GM10248 (cell line): ENCODE data around the gene ALX1.

Experiments used
- CTCF ChIA-PET: fragments of 300-600 bp; sonication (Branson Sonifier 250); formaldehyde crosslinking; extraction: SDS; loops from one replicate; lab custom pipeline; 2021; ENCODE audit warnings: antibody characterized with exemption; lab: Yijun Ruan, JAX
- POLR2A ChIA-PET: fragments of 350-650 bp; sonication (Branson Sonifier 250); formaldehyde crosslinking; extraction: SDS; loops from one replicate; lab custom pipeline; 2020; ENCODE audit warnings: antibody characterized with exemption; lab: Yijun Ruan, JAX
- DNase-seq: peaks from one replicate; pipeline ENCODE4 v3.0.0; 2012; ENCODE audit errors: extremely low spot score
- TF ChIP-seq, protein P1 (sequence below): IDR thresholded peaks from 2 replicates; pipeline ENCODE4 v1.5.1; 2012; ENCODE audit warnings: mild to moderate bottlenecking, low read depth; ENCODE audit errors: extremely low read depth, missing control alignments, control extremely low read depth

ALX1 gene

DNA sequence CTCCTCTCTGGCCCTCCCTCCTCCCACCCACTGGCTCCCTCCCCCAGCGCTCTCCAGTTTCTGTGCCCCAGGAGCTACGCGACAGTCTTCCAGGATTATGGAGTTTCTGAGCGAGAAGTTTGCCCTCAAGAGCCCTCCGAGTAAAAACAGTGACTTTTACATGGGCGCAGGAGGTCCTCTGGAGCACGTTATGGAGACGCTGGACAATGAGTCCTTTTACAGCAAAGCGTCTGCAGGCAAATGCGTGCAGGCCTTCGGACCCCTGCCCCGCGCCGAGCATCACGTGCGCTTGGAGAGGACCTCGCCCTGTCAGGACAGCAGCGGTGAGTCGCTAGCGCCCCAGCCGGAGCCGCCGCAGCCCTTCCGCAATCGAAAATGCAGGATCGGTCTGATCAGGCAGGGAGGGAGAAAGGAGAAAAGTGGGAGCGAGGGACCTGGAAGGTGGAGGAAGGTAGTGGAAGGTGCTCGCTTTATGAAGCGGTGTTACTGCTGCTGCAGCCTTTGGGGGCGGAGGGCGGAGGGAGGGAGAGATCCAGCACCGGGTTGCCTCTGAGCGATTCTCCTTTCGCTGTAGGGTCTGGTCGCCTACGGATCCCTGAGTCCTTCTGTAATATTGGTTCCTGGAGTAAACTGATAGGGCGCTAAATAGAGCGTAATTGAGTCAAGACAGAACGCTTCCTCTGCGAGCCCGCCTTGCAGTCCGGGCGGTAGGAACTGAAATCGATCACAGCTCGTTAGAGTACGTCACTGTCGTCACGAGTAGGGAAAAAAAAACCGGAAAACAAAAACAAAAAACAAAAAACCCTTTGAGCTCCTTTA, at the start of gene ALX1:
ALX1 (plus strand) TSS at position 56 of the 819 bp plus-strand sequence; CDS start at position 98, 42 bp downstream.
- TF ChIP-seq, protein P1, sequence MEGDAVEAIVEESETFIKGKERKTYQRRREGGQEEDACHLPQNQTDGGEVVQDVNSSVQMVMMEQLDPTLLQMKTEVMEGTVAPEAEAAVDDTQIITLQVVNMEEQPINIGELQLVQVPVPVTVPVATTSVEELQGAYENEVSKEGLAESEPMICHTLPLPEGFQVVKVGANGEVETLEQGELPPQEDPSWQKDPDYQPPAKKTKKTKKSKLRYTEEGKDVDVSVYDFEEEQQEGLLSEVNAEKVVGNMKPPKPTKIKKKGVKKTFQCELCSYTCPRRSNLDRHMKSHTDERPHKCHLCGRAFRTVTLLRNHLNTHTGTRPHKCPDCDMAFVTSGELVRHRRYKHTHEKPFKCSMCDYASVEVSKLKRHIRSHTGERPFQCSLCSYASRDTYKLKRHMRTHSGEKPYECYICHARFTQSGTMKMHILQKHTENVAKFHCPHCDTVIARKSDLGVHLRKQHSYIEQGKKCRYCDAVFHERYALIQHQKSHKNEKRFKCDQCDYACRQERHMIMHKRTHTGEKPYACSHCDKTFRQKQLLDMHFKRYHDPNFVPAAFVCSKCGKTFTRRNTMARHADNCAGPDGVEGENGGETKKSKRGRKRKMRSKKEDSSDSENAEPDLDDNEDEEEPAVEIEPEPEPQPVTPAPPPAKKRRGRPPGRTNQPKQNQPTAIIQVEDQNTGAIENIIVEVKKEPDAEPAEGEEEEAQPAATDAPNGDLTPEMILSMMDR = no peak
- CTCF ChIA-PET = no interaction called here
- peak; percentile 13 for DNase-seq
- POLR2A ChIA-PET = no interaction called here

DNA sequence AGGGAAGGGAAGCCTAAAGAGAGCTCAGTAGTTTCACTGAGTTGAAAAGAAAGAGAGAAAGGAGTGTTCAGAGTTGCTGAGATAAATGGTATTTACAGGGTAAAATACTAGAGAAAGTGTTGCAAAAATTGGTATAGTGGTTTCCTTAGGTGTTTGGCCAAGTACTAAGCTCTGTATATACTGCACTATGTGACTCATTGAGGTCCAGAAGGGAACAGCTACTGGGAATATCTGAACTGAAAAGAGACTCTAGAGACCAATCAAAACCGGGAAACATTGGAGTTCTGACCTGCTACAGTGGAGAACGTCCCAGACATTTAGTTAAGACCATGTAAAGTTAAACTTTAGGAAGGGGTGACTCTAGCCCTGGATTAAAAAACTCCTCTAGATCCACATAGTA, 42.7 kb upstream of the ALX1 start:
- DNase-seq = no peak
- POLR2A ChIA-PET = no interaction called here
- TF ChIP-seq, protein P1 = no peak
- CTCF ChIA-PET = interaction anchor here (1.5 kb wide), 1 partner anchor 23 kb away, joined by 3 read pairs; no protein-coding TSS in a partner anchor

DNA sequence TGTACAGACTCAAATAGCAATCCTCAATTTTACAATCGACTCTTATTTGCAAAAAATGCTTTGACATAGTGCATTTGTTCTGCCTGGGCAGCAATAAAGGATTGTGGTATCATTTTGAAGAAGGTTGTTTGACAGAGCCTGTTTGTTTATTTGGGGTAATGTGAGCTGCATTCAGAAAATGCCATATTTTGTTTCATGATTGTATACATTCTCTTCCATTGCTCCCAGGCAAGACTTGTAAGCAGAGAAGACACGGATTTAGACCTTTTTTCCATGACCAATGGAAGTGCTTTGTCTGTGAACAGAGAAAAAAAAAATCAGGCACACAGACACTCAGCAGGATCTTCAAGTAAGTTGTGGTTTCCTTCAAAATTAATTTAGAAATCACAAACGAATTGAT, 35.5 kb upstream of the ALX1 start:
- DNase-seq = no peak
- CTCF ChIA-PET = interaction anchor here (1.2 kb wide), 1 partner anchor 11 kb away, joined by 3 read pairs; no protein-coding TSS in a partner anchor
- TF ChIP-seq, protein P1 = no peak
- POLR2A ChIA-PET = no interaction called here

DNA sequence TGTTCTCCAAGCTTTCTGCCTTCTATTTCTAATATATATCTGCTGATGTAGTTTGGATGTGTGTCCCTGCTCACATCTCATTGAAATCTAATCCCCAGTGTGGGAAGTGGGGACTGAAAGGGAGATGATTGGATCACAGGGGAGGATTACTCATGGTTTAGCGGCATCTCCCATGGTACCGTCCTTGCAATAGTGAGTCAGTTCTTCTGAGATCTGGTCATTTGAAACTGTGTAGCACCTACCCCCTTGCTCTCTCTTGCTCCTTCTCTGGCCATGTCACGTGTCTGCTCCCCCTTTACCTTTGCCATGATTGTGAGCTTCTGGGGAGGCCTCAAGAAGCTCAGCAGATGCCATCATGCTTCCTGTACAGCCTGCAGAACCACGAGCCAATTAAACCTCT, 26.2 kb upstream of the ALX1 start:
- DNase-seq = no peak
- POLR2A ChIA-PET = no interaction called here
- TF ChIP-seq, protein P1 = no peak
- CTCF ChIA-PET = no interaction called here

DNA sequence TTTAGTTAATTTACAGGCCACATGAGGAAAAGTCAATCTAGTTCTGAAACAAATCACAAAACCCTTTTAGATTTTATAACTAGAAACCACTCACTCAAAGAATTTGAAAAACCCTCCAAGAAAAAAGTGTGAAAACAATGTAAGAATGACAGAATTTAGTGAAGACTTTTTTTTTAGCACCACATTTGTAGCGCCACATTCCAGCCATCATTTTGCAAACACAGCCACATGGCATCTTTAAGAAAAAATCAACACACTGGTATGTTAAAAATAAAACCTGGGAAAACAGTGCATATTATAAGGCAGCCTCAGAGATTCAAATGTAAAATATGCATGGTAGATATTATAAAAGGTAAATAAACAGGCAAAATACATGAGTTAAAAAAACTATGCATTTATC, 22.3 kb upstream of the ALX1 start:
- no peak for DNase-seq
- TF ChIP-seq, protein P1 = no peak
- ChIA-PET CTCF (no interaction called here), POLR2A (no interaction called here)

DNA sequence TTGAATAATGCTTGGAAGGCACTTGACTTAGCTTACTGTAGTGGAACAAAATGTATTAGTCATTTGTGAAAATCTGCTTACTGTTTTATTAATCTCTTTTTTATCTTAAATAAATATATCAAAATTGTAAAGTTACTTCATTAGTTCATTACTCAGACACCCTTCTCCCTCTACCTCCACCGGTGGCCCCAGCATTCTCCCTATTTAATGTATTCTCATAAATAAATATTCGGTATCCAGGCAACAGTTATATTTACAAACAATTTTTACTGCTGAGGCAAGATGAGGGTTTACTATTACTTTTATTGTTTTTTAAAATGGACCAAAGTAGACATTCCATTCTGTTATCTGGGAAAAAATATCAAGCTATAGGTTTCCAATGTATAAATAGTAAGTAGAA, 19.6 kb upstream of the ALX1 start:
- DNase-seq = no peak
- TF ChIP-seq, protein P1 = no peak
- ChIA-PET CTCF (interaction anchor here (0.9 to 1.2 kb wide), 2 partner anchors 16 to 24 kb away, joined by 3 to 4 read pairs; no protein-coding TSS in a partner anchor), POLR2A (no interaction called here)
